K562 (cell line): ENCODE measurements around the gene HSDL2. TPM values are rescaled to one million over a fixed set of nuclear protein-coding genes. Genes with fewer than 3 reads are reported as not detected.

Source experiments
- ATAC-seq: fragments of 200-7000 bp; cut with Tn5 transposase; 3 replicates; pipeline ENCODE4 v1.9.1; 2020; ENCODE audit warnings: moderate library complexity
- BruUV-seq: library from RNA; stranded (reverse); fragments of 400-500 nt; replicated peaks from 2 replicates; lab custom pipeline; 2021; lab: Mats Ljungman, UMichigan
- CTCF ChIA-PET: fragments of 300-600 bp; formaldehyde crosslinking; extraction: SDS; loops from one replicate; lab custom pipeline; 2021; ENCODE audit warnings: low intra/inter-chr PET ratio; lab: Yijun Ruan, JAX
- POLR2A ChIA-PET: fragments of 300-600, 350-650 bp; sonication (Branson Sonifier 250); formaldehyde crosslinking; extraction: SDS; loops from one replicate; lab custom pipeline; 2021; ENCODE audit warnings: antibody characterized with exemption, inconsistent platforms; lab: Yijun Ruan, JAX
- DNase-seq, 4 experiments: peaks; one replicate each; pipeline versions ENCODE4 v3.0.0 to v3.0.0-alpha.2; 2011 to 2018; ENCODE audit warnings: low spot score in 3 of 4, mixed read lengths in 3 of 4; ENCODE audit errors: extremely low read depth in 1 of 4
- FAIRE-seq: peaks from 2 replicates; lab custom pipeline; 2011; peaks lifted over from hg19 to GRCh38; lab: Jason Lieb, UNC
- H2AFZ ChIP-seq: 2 replicates; pipeline ENCODE4 v1.6.0; 2011; ENCODE audit warnings: low read depth, low read length, control low read depth, inconsistent platforms
- H3K27ac ChIP-seq: fragments of 200-600 bp; 3 replicates; pipeline ENCODE4 v1.8.0; 2011; ENCODE audit warnings: low read depth, mild to moderate bottlenecking, control low read depth, inconsistent platforms, low read length, moderate library complexity, mixed read lengths; ENCODE audit errors: extremely low read depth
- H3K27me3 ChIP-seq, 2 experiments: fragments of 300-600 bp in 1 of 2; 2 replicates in 1 of 2; 3 replicates in 1 of 2; pipeline versions ENCODE4 v1.6.0 to v1.8.0; 2011; ENCODE audit warnings: inconsistent platforms in 2 of 2, low read length in 2 of 2, mild to moderate bottlenecking in 1 of 2, mixed read lengths in 1 of 2, moderate library complexity in 1 of 2; ENCODE audit not compliant: control insufficient read depth in 2 of 2, insufficient read depth in 2 of 2
- H3K36me3 ChIP-seq: fragments of 300-600 bp; 3 replicates; pipeline ENCODE4 v1.8.0; 2011; ENCODE audit warnings: mild to moderate bottlenecking, low read length, inconsistent platforms; ENCODE audit not compliant: control insufficient read depth, insufficient read depth
- H3K4me1 ChIP-seq, 2 experiments: fragments of 200-600 bp in 1 of 2; replicated peaks in 1 of 2; 2 replicates in 1 of 2; 3 replicates in 1 of 2; pipeline versions ENCODE4 v1.5.1 to v1.8.0; 2011; ENCODE audit warnings: inconsistent platforms in 2 of 2, low read length in 2 of 2, mild to moderate bottlenecking in 1 of 2, mixed read lengths in 1 of 2, moderate library complexity in 1 of 2; ENCODE audit not compliant: control insufficient read depth in 2 of 2, insufficient read depth in 2 of 2
- H3K4me2 ChIP-seq: 2 replicates; pipeline ENCODE4 v1.6.1; 2011; ENCODE audit warnings: low read length, control low read depth, inconsistent platforms, mixed read lengths; ENCODE audit not compliant: insufficient read depth
- H3K4me3 ChIP-seq: fragments of 200-600 bp; sonication (generic), shearing (Covaris generic); 2 replicates; pipeline ENCODE4 v1.5.1; 2016; ENCODE audit warnings: control low read depth, inconsistent platforms
- H3K79me2 ChIP-seq: fragments of 200-600 bp; 3 replicates; pipeline ENCODE4 v1.8.0; 2011; ENCODE audit warnings: low read length, inconsistent platforms; ENCODE audit not compliant: control insufficient read depth, insufficient read depth
- H3K9ac ChIP-seq, 2 experiments: 2 replicates each; pipeline versions ENCODE4 v1.6.0 to v1.6.1; 2011; ENCODE audit warnings: low read depth in 2 of 2, low read length in 2 of 2, control low read depth in 1 of 2, inconsistent platforms in 1 of 2, mild to moderate bottlenecking in 1 of 2, mixed read lengths in 1 of 2; ENCODE audit not compliant: insufficient read depth in 1 of 2
- H3K9me1 ChIP-seq: one replicate; pipeline ENCODE4 v1.6.0; 2011; ENCODE audit warnings: inconsistent platforms, mild to moderate bottlenecking, low read length, moderate library complexity; ENCODE audit not compliant: control insufficient read depth, insufficient read depth
- H3K9me3 ChIP-seq: replicated peaks from 2 replicates; pipeline ENCODE4 v1.5.1; 2011; ENCODE audit warnings: low read depth, low read length, inconsistent platforms; ENCODE audit not compliant: control insufficient read depth, insufficient read depth
- H4K20me1 ChIP-seq: replicated peaks from 2 replicates; pipeline ENCODE4 v1.6.1; 2011; ENCODE audit warnings: low read length, inconsistent platforms, mixed read lengths; ENCODE audit not compliant: control insufficient read depth, insufficient read depth
- CEBPB ChIP-seq: fragments of 450-650 bp; IDR thresholded peaks from 2 replicates; pipeline ENCODE4 v1.6.1; 2016; ENCODE audit warnings: missing genetic modification characterization, missing compliant biosample characterization
- FOXJ2 ChIP-seq: fragments of 200-800 bp; sonication (Bioruptor generic); IDR thresholded peaks from 2 replicates; pipeline ENCODE4 v1.6.1; 2016; ENCODE audit warnings: missing genetic modification characterization, missing compliant biosample characterization
- FOXJ3 ChIP-seq: sonication (generic); formaldehyde crosslinking; IDR thresholded peaks from 2 replicates; pipeline ENCODE4 v1.4.0; 2020; ENCODE audit warnings: mild to moderate bottlenecking, missing genetic modification reagents
- HMG20B ChIP-seq: fragments of 250-450 bp; sonication (Bioruptor Pico); IDR thresholded peaks from 2 replicates; pipeline ENCODE4 v1.5.0; 2021; ENCODE audit warnings: mild to moderate bottlenecking
- NRF1 ChIP-seq, 2 experiments: fragments of 450-650 bp; IDR thresholded peaks in 1 of 2; conservative IDR thresholded peaks in 1 of 2; 2 replicates each; pipeline ENCODE4 v1.6.1; 2014; ENCODE audit warnings: mild to moderate bottlenecking in 2 of 2
- PCBP1 ChIP-seq: fragments of 200-400 bp; formaldehyde crosslinking; IDR thresholded peaks from 2 replicates; pipeline ENCODE4 v1.6.1; 2018; ENCODE audit warnings: mild to moderate bottlenecking, low read depth, low read length; ENCODE audit not compliant: poor library complexity, severe bottlenecking
- SAP30 ChIP-seq: fragments of 200-600 bp; sonication (generic); IDR thresholded peaks from 2 replicates; pipeline ENCODE4 v1.6.1; 2012; ENCODE audit warnings: borderline replicate concordance, low read depth, mild to moderate bottlenecking, moderate library complexity, low read length, control low read depth, inconsistent platforms; ENCODE audit not compliant: insufficient read depth, poor library complexity, severe bottlenecking
- SRSF9 ChIP-seq: fragments of 200-400 bp; formaldehyde crosslinking; IDR thresholded peaks from 2 replicates; pipeline ENCODE4 v1.6.1; 2017; ENCODE audit warnings: low read depth, low read length, borderline replicate concordance
- TEAD1 ChIP-seq, 2 experiments: fragments of 450-650 bp in 1 of 2; sonication (generic) in 1 of 2; formaldehyde crosslinking; IDR thresholded peaks; 2 replicates each; pipeline versions ENCODE4 v1.4.0 to v1.8.0; 2020 to 2022; ENCODE audit warnings: mild to moderate bottlenecking in 2 of 2, missing genetic modification reagents in 1 of 2
- ZKSCAN1 ChIP-seq: fragments of 150-350 bp; IDR thresholded peaks from 2 replicates; pipeline ENCODE4 v1.6.1; 2016; ENCODE audit warnings: low read depth, low read length
- ZNF143 ChIP-seq: sonication (generic); formaldehyde crosslinking; IDR thresholded peaks from 2 replicates; pipeline ENCODE4 v1.9.0; 2022; ENCODE audit warnings: mild to moderate bottlenecking, missing genetic modification reagents
- ZNF165 ChIP-seq: fragments of 250-450 bp; sonication (Bioruptor Pico); IDR thresholded peaks from 2 replicates; pipeline ENCODE4 v1.4.0; 2020; ENCODE audit warnings: borderline replicate concordance
- WGBS: fragments of 100-300 bp; shearing (Covaris generic); methylation state at CpG from one replicate; pipeline ENCODE4 v1.1.6; 2016; ENCODE audit warnings: low coverage, mixed read lengths; ENCODE audit not compliant: insufficient coverage; ENCODE audit errors: missing lambda C conversion rate; 5-methylcytosine and 5-hydroxymethylcytosine counted together
- in situ Hi-C: fragments of 300-500 bp; cut with MboI; formaldehyde crosslinking; loops from 4 replicates; pipeline ENCODE4 v1.15.0; 2018; ENCODE audit warnings: inconsistent platforms, mixed read lengths
- intact Hi-C: fragments of 100-400 bp; cut with micrococcal nuclease; formaldehyde crosslinking; loops from 2 replicates; pipeline ENCODE4 v1.14.2; 2022
- polyA plus RNA-seq, 8 experiments: library from polyadenylated mRNA; depleted of rRNA in 4 of 8; stranded (reverse) in 5 of 8; unstranded in 3 of 8; fragments of >200 nt; fragmentation: Nextera tagmentation in 2 of 8; fragmentation: Illumina TruSeq in 1 of 8; extraction: Ambion mirVana in 2 of 8; extraction: Trizol in 1 of 8; gene quantifications; 2 replicates each; pipeline versions ENCODE4 v1.2.1 to v1.2.3, GENCODE V29; 2011 to 2014; ENCODE audit warnings: inconsistent platforms in 1 of 8, missing spikeins in 1 of 8
- total RNA-seq, 7 experiments: library from RNA; depleted of rRNA in 6 of 7; stranded (reverse); fragments of >200 nt in 6 of 7; fragmentation: Illumina TruSeq in 2 of 7; extraction: Trizol in 2 of 7; gene quantifications; 2 replicates each; pipeline versions ENCODE4 v1.2.1 to v1.2.3, GENCODE V29; 2011 to 2021; ENCODE audit warnings: low replicate concordance in 1 of 7
- TF ChIP-seq, protein P1 (sequence below): sonication (generic); formaldehyde crosslinking; IDR thresholded peaks from 2 replicates; pipeline ENCODE4 v1.8.1; 2023; ENCODE audit warnings: mild to moderate bottlenecking, missing genetic modification reagents, moderate library complexity
- TF ChIP-seq, protein P2 (sequence below): fragments of 250-450 bp; sonication (Bioruptor Pico); IDR thresholded peaks from 2 replicates; pipeline ENCODE4 v1.9.0; 2021; ENCODE audit warnings: mild to moderate bottlenecking, inconsistent platforms
- TF ChIP-seq, protein P3 (sequence below): fragments of 250-450 bp; sonication (Bioruptor Pico); IDR thresholded peaks from 2 replicates; pipeline ENCODE4 v1.5.0; 2021; ENCODE audit warnings: mild to moderate bottlenecking, moderate library complexity

Gene HSDL2
- total and polyA plus RNA-seq, 9 of the 15 experiments (the other 6 are each of a cell fraction or from before 2014, with no cell fraction given): 22.8 to 74.1 (median 35.6) TPM

DNA sequence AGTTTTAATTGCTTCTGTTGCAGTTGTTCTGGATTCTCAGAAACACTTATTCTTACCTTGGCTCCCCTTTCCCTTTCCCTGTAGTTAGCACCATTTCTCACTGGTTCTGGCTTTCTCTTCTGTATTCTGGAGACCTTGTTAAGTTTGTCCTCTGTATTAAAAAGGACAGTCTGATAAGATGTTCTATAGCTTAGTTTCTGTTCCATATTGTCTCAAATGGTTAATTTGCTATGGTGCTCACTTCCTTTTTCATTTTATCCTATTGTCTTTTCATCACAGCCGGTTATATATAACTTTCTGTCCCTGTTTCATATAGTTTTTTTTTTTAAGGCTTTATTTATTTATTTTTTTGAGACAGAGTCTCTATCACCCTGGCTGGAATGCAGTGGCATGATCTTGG lies 65.3 kb downstream of the HSDL2 start:
- Histone ChIP-seq H3K4me3 (no peak overlapping the region), H3K9ac (no peak overlapping the region), H3K4me1 (peaks cover 0 to 8% of the 10 kb centered on the region in 2 experiments; a peak in 3 of 5 replicates), H2AFZ (no peak overlapping the region), H4K20me1 (no peaks in the 10 kb centered on the region), H3K27me3 (no peaks in the 10 kb centered on the region), H3K27ac (no peak overlapping the region), H3K36me3 (peaks cover 4% of the 10 kb centered on the region; the same call in 1 of the 3 replicates), H3K79me2 (no peaks in the 10 kb centered on the region), H3K9me3 (no peaks in the 10 kb centered on the region), H3K9me1 (no peaks in the 10 kb centered on the region), H3K4me2 (no peak overlapping the region)
- 63% methylated on average over 1 of the region's 1 CpG for WGBS
- ChIA-PET CTCF (no interaction called here), POLR2A (interaction anchor here (0.6 to 2.6 kb wide), 3 partner anchors 11 to 336 kb away, joined by 3 to 14 read pairs (median 4); no protein-coding TSS in a partner anchor)
- DNase-seq: no peak
- no peak for FAIRE-seq
- no peak for ATAC-seq
- in situ Hi-C loops (no loop called here), intact Hi-C loops (loop anchor here (10.0 kb wide), 1 partner anchor 350 kb away; no protein-coding TSS in a partner anchor)
- no TSS peak for BruUV-seq
- TF ChIP-seq ZNF165 (CRISPR knock-in tag) (no peak), ZNF143 (CRISPR knock-in tag) (no peak), FOXJ2 (tag) (no peak), PCBP1 (no peak), NRF1 (conservative IDR thresholded peaks at IDR 0.05 in 1 of 2, IDR thresholded peaks at IDR 0.05 in 1 of 2) (no peak), SRSF9 (no peak), ZKSCAN1 (no peak), TEAD1 (CRISPR knock-in tag; IDR thresholded peaks at IDR 0.05) (no peak), CEBPB (tag) (no peak), SAP30 (no peak), HMG20B (CRISPR knock-in tag) (no peak), FOXJ3 (CRISPR knock-in tag) (no peak)
- TF ChIP-seq, protein P1, sequence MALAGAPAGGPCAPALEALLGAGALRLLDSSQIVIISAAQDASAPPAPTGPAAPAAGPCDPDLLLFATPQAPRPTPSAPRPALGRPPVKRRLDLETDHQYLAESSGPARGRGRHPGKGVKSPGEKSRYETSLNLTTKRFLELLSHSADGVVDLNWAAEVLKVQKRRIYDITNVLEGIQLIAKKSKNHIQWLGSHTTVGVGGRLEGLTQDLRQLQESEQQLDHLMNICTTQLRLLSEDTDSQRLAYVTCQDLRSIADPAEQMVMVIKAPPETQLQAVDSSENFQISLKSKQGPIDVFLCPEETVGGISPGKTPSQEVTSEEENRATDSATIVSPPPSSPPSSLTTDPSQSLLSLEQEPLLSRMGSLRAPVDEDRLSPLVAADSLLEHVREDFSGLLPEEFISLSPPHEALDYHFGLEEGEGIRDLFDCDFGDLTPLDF (CRISPR knock-in tag): no peak
- TF ChIP-seq, protein P2, sequence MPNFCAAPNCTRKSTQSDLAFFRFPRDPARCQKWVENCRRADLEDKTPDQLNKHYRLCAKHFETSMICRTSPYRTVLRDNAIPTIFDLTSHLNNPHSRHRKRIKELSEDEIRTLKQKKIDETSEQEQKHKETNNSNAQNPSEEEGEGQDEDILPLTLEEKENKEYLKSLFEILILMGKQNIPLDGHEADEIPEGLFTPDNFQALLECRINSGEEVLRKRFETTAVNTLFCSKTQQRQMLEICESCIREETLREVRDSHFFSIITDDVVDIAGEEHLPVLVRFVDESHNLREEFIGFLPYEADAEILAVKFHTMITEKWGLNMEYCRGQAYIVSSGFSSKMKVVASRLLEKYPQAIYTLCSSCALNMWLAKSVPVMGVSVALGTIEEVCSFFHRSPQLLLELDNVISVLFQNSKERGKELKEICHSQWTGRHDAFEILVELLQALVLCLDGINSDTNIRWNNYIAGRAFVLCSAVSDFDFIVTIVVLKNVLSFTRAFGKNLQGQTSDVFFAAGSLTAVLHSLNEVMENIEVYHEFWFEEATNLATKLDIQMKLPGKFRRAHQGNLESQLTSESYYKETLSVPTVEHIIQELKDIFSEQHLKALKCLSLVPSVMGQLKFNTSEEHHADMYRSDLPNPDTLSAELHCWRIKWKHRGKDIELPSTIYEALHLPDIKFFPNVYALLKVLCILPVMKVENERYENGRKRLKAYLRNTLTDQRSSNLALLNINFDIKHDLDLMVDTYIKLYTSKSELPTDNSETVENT: no peak
- TF ChIP-seq, protein P3, sequence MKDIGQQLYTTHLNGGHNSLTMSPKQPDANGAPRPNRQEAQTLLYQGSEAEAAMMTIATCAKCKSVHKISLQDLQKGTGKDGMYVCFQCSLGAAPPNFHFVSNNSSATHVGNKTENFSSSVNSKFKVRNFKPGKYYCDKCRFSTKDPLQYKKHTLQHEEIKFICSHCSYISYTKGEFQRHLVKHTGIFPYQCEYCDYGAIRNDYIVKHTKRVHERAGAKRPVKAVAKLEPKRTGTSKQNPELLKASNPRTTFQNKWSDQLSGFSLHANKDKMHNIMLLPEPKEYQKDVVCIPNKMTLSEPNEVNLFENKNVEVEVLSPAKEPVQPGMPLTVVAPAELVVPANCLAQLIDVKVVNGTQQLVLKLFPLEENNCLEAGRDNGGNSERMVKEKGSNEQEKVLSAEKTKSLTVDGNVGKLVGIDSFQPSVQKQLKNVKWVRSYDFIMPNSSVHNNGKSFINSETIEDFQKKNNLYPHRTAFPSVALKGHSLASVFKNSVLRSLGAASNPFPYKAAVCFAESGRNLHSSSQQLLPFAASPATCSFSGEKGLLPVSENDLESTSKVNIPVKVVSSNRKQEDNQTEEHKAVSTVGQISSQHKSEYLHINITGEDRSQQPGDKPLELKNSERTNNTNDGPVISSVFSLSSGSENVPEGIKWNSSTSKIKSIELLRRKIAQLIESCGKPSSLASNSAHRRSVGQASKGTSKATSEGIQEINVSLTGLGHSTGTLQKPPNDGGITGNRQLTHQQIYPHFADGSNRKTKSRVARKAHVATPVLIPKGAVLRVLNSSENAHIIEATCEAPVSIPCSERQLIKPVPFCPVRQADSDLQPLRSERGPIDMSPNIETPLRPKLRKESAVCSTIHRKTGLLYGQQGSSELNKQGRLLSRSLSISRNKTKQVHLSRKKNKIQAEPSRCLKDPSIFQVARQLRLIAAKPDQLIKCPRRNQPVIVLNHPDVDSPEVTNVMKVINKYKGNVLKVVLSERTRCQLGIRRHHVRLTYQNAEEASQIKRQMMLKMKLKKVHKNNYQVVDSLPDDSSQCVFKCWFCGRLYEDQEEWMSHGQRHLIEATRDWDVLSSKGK (CRISPR knock-in tag): no peak
